ENCODE results near the gene NKX2-3.

DNA sequence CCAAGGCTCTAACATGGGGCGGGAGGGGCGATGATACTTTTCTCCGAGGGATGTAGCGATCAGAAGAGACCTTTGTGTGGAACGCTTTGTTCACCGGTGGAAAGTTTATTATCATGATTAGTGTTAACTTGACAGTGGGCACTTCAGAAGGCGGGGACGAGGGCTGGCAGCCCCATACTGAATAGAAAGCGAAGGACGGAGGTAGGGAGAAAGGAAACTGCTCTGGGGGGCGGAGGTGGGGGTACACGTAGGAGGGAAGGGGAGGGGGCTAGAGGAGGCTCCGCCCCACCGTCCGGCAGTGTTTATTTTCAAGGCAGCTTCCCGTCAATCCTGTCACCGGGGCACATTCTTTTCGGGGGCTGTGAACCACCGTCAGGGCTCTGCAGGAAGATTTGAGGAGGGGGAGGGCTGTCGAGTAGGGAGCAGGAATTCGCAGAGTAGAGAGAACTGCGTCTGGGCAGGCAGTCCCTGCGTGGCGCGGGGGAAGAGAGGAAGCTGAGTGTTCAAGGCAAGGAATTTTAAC lies 9.4 kb upstream of the NKX2-3 start:
- TF ChIP-seq POLR2AphosphoS5 (IDR thresholded peaks at IDR 0.05; ENCODE audit: low read depth, low read length) (no peak), POLR2A (IDR thresholded peaks at IDR 0.05; ENCODE audit: low read depth, low read length) (no peak)

All from GM12892 (cell line).